ENCODE measurements around the gene LST1. TPM values are rescaled to one million over a fixed set of nuclear protein-coding genes. Genes with fewer than 3 reads are reported as not detected.

Gene LST1
- total RNA-seq = not detected in 2 replicates

DNA sequence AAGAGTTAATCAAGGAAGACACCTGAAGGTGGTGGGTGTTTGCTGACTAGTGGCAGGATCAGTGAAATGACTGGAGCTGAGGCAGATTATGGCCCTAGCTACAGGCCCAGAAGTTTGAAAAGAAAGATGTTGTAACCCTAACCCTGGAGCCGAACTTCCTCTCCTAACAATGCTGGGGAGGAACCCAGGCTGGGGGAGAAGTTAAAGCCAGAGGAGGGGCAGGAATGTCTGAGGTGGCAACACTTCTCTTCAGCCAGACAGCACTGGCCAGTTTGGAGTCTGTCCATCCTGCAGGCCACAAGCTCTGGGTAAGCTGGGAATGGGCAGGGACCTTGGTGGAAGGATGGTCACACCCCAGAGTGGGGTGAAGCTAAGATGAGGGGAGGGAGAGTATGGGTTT lies at the start of gene LST1:
Gene LST1 (plus strand): TSS at position 270 of the 400 bp plus-strand sequence. CDS start 1,023 bp downstream, outside the sequence.

DNA sequence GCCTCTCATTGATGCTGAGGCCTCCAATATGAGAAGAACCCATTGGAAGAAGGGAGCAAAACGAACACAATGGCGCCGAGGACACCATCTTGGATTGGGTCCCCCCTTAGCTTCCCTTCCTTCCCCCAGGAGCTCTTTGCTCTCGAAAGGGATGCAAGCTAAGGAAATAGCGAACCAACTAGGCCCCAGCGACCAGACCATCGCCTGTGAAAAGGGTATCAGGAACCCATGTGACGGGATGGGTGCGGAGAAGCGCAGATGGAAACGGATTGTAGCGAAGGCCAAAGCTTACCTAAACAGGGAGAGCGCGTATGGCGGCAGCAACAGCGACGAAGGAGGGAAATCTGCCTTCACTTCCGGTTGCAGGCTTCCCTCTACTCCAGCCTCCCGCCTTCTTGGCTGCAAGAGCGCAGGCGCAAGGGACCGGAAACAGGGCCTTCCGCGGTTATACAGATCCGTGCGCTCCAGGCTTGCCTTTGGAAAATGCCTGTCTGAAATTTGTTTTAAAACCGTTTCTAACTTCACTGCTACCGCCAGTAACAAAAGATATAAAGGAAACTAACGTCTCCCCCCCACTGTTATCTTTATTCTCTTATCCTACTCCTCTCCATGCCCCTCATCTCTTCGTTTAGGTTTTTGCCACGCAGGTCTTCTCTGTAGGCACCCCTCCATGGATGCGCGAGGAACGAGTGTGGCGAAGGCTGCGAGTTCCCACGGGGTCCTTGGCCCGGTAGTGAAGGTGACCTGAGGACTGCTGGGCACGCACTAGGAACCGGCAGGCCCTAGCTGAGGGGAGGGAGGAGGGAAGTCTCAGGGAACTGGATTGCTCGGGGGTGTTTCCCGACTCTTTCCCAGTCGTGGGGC lies 44.2 kb upstream of the LST1 start, which contains the start of gene DDX39B:
Gene DDX39B (minus strand): TSS at position 346 of the 864 bp plus-strand sequence. CDS start 1,471 bp downstream, outside the sequence.

DNA sequence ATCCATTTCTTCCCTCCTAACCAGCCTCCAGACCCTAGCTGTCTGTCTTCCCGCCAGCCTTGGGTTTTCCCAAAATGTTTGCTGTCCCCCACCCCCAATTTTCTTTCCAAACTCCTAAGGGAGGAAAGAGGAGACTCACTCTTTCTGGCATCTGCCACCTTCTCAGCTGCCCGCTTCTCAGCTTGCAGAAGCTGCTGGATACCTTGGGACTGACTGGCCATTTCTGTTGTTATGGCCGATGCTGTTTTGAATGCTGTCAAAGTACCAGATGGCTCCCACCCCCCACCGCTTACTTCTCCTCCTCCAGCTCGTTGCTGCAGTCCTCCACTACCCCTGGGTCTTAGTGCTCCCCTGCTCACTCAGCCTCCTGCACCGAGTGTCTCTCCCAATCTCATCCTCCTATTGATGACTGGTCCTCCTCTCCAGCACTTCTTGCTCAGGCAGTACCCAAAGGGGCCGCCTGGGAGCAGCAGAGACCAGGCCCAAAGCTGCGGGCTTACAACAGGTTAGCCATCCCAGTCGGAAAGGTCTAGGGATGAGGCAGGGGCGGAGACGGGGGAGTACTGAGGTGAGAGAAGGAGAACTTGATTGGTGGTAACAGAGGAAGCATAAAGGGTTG lies 39.6 kb upstream of the LST1 start, which contains the start of gene ATP6V1G2:
Gene ATP6V1G2 (minus strand): TSS at position 270 of the 619 bp plus-strand sequence. CDS start 49 bp downstream, at position 221.

DNA sequence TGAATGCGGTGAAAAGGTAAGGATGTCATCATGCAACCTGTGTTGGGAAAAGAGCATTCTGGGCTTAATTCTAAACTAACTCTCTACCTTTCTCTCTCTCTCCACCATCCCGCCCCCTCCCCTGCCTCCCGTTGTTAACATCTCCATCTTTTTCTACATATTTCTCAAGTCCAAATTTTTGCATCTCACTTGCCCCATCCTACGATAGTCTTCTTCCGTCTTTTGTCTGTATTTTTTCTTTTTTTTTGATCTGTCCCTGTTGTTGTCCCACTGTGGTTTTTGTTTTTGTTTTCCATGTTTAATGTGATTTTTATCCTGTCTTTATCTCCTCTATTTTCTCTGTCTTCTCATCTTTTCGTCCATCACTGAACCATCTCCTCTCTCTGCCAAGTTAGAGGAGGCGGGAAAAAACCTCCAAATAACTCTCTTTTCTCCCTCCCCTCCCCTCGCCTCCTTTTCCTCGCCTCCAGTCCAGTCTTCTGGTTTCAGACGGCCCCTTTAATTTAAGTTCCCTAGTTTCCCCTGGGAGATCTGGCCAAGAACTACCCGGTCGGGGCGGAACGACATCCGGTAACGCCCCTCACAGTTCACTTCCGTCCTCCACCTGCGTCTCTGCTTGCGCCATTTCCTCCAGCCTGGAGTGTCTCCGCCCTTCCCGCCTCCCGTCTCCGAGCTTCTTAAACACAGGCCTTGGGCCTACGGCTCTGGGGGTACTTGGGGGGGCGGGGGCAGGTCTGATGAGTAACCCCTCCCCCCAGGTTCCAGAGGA lies 38.9 kb upstream of the LST1 start, which contains the start of gene NFKBIL1:
Gene NFKBIL1 (plus strand): TSS at position 651 of the 769 bp plus-strand sequence. CDS start 87 bp downstream, at position 738.

DNA sequence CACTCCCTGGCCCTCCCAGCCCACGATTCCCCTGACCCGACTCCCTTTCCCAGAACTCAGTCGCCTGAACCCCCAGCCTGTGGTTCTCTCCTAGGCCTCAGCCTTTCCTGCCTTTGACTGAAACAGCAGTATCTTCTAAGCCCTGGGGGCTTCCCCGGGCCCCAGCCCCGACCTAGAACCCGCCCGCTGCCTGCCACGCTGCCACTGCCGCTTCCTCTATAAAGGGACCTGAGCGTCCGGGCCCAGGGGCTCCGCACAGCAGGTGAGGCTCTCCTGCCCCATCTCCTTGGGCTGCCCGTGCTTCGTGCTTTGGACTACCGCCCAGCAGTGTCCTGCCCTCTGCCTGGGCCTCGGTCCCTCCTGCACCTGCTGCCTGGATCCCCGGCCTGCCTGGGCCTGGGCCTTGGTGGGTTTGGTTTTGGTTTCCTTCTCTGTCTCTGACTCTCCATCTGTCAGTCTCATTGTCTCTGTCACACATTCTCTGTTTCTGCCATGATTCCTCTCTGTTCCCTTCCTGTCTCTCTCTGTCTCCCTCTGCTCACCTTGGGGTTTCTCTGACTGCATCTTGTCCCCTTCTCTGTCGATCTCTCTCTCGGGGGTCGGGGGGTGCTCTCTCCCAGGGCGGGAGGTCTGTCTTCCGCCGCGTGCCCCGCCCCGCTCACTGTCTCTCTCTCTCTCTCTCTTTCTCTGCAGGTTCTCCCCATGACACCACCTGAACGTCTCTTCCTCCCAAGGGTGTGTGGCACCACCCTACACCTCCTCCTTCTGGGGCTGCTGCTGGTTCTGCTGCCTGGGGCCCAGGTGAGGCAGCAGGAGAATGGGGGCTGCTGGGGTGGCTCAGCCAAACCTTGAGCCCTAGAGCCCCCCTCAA lies 13.8 kb upstream of the LST1 start, which contains the start of gene LTA:
Gene LTA (plus strand): TSS at position 249 of the 871 bp plus-strand sequence. CDS start 454 bp downstream, at position 703.

DNA sequence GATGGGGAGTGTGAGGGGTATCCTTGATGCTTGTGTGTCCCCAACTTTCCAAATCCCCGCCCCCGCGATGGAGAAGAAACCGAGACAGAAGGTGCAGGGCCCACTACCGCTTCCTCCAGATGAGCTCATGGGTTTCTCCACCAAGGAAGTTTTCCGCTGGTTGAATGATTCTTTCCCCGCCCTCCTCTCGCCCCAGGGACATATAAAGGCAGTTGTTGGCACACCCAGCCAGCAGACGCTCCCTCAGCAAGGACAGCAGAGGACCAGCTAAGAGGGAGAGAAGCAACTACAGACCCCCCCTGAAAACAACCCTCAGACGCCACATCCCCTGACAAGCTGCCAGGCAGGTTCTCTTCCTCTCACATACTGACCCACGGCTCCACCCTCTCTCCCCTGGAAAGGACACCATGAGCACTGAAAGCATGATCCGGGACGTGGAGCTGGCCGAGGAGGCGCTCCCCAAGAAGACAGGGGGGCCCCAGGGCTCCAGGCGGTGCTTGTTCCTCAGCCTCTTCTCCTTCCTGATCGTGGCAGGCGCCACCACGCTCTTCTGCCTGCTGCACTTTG lies 10.7 kb upstream of the LST1 start, which contains the start of gene TNF:
Gene TNF (plus strand): TSS at position 231 of the 567 bp plus-strand sequence. CDS start 177 bp downstream, at position 408.

DNA sequence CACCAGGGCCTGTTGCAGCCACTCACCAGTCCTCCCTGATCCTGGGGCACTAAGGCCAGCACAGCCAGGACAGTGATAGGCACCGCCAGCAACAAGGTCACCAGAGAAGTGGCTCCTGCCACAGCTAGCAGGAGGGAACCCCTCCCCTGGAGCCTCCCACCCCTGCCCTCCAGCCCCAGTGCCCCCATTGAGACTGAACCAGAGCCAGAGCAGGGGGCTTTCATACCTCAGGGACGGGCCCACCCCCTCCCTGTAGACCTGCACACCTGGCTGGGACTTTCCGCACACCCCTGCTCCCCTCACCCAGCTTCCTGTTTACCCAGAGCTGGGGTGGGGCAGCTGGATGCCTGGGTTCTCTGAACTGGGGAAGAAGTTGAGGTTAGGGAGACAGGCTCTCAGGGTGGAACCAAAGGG lies 3.8 kb upstream of the LST1 start, which contains the start of gene LTB:
Gene LTB (minus strand): TSS at position 195 of the 414 bp plus-strand sequence. CDS start 7 bp downstream, at position 188.

DNA sequence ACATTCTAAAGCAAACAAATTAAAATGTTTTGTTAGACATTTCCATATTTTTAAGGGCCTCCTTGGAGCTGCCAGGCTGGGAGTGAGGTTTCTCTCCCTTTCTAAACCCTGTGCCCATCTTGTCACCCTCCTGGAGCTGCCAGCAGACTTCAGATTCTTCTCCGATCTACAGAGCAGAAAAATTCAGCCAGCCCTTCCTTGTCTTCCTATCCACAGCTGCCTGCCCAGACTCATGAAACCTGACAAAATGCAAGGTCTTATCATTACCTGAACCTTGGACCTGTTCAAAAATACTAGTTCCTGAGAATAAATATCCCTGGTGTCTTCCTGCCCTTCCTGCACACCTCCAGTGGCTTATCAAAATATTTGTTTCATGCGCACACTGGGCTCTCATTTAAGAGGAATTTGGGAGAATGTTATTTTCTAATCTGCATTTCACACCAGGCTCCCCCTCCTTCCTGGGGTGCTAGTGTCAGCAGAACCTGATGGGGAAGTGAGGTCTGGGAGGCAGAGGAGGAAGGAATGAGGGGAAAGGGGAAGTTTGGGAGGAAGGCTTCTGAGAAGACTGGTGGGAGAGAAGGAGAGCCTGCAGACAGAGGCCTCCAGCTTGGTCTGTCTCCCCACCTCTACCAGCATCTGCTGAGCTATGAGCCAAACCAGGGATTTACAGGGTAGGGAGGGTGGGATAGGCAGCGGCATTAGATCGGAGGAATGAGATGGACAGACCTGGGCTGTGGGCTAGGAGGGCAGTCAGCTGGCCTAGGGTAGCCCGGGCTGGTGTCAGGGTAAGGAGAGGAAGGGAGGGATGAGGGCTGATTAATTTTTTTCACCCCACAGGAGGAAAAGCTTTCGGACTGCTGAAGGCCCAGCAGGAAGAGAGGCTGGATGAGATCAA lies 28.9 kb downstream of the LST1 start, which contains the start of gene AIF1:
Gene AIF1 (plus strand): TSS at position 551 of the 895 bp plus-strand sequence. CDS start 96 bp downstream, at position 647.

DNA sequence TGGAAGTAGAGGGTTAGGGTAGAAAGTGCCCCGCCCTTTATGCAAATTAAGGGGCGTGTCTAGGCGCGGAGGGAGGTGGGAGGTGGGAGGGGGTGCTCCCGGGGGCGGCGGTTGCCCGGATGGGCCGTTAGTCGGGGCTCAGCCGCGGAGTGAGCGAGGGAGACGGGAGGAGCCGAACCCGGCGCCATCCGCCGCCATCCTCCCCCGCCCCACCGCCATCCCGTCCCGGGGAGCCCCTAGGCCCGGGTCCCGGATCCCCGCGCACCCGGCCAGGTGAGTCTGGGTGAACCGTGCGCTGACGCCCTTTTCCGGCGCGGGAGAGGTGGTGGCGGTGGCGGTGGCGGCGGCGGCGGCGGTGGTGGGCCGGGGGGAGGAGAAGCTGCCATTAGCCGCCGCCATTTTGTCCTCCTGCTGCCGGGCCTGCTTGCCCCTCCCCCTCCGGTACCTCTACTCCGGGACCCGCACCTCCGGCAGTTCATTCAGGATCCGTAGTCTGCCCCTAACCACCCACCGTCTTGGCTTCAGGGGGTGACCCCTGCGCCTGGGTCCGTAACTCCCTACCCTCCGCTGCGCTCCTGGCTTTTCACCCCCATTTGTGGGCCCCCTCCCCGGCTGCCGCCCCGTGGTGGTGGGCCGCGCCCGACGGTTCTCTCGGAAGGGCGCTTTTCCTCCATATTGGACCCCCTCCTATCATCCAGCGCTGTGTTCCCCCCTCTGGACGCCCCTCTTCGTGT lies 34.7 kb downstream of the LST1 start, which contains the start of gene PRRC2A:
Gene PRRC2A (plus strand): TSS at position 130 of the 734 bp plus-strand sequence. CDS start 2,075 bp downstream, outside the sequence.

Other genes starting within 250 kb of the LST1 start
- gene HLA-B, start 229.1 kb upstream of the LST1 start, total RNA-seq = 116 and 206 TPM in 2 replicates
- 45.1 and 62.3 TPM in 2 replicates for gene MICA, start 182.7 kb upstream of the LST1 start, total RNA-seq
- gene MICB, start 88.1 kb upstream of the LST1 start, total RNA-seq = 9.0 and 20.7 TPM in 2 replicates
- not detected in 2 replicates for gene MCCD1, start 57.3 kb upstream of the LST1 start, total RNA-seq
- 156 and 555 TPM in 2 replicates for gene DDX39B, start 44.3 kb upstream of the LST1 start, total RNA-seq
- gene ATP6V1G2, start 39.7 kb upstream of the LST1 start, total RNA-seq = 1.2 and 5.1 TPM in 2 replicates
- gene NFKBIL1, start 38.7 kb upstream of the LST1 start, total RNA-seq = 19.7 and 32.7 TPM in 2 replicates
- not detected in 2 replicates for gene LTA, start 14.0 kb upstream of the LST1 start, total RNA-seq
- gene TNF, start 10.7 kb upstream of the LST1 start, total RNA-seq = not detected in 2 replicates
- 0.28 TPM in 1 of 2 replicates, not detected in the other for gene LTB, start 3.9 kb upstream of the LST1 start, total RNA-seq
- not detected in 2 replicates for gene NCR3, start 6.7 kb downstream of the LST1 start, total RNA-seq
- not detected in 2 replicates for gene AIF1, start 29.0 kb downstream of the LST1 start, total RNA-seq
- 19.7 and 31.1 TPM in 2 replicates for gene PRRC2A, start 34.4 kb downstream of the LST1 start, total RNA-seq
- gene BAG6, start 66.4 kb downstream of the LST1 start, total RNA-seq = 90.5 and 111 TPM in 2 replicates
- gene APOM, start 69.6 kb downstream of the LST1 start, total RNA-seq = 0.28 and 1.2 TPM in 2 replicates
- gene C6orf47, start 74.5 kb downstream of the LST1 start, total RNA-seq = 21.9 and 23.4 TPM in 2 replicates
- 14.1 and 22.2 TPM in 2 replicates for gene GPANK1, start 78.7 kb downstream of the LST1 start, total RNA-seq
- gene CSNK2B, start 79.8 kb downstream of the LST1 start, total RNA-seq = 93.0 and 140 TPM in 2 replicates
- gene LY6G5B, start 83.7 kb downstream of the LST1 start, total RNA-seq = 2.0 and 2.3 TPM in 2 replicates
- 0.38 and 1.7 TPM in 2 replicates for gene LY6G5C, start 94.8 kb downstream of the LST1 start, total RNA-seq
- gene ABHD16A, start 117.0 kb downstream of the LST1 start, total RNA-seq = 47.1 and 56.7 TPM in 2 replicates
- gene LY6G6F, start 120.6 kb downstream of the LST1 start, total RNA-seq = not detected in 2 replicates
- gene LY6G6D, start 129.1 kb downstream of the LST1 start, total RNA-seq = not detected in 2 replicates
- gene LY6G6C, start 135.5 kb downstream of the LST1 start, total RNA-seq = under 0.01 TPM in 1 of 2 replicates, not detected in the other
- 0.28 TPM in 1 of 2 replicates, not detected in the other for gene MPIG6B, start 137.1 kb downstream of the LST1 start, total RNA-seq
- 58.1 and 70.5 TPM in 2 replicates for gene DDAH2, start 143.0 kb downstream of the LST1 start, total RNA-seq
- gene CLIC1, start 150.3 kb downstream of the LST1 start, total RNA-seq = 711 and 1,283 TPM in 2 replicates
- gene MSH5, start 153.7 kb downstream of the LST1 start, total RNA-seq = 4.4 and 5.4 TPM in 2 replicates
- gene SAPCD1, start 176.4 kb downstream of the LST1 start, total RNA-seq = 0.19 and 0.85 TPM in 2 replicates
- gene VWA7, start 191.1 kb downstream of the LST1 start, total RNA-seq = under 0.01 TPM in 1 of 2 replicates, not detected in the other
- 32.4 and 91.3 TPM in 2 replicates for gene VARS1, start 209.5 kb downstream of the LST1 start, total RNA-seq
- gene LSM2, start 220.7 kb downstream of the LST1 start, total RNA-seq = 18.0 and 46.2 TPM in 2 replicates
- gene HSPA1L, start 229.0 kb downstream of the LST1 start, total RNA-seq = 1.3 and 2.8 TPM in 2 replicates
- gene HSPA1A, start 229.3 kb downstream of the LST1 start, total RNA-seq = 87.9 and 192 TPM in 2 replicates
- 119 and 235 TPM in 2 replicates for gene HSPA1B, start 241.5 kb downstream of the LST1 start, total RNA-seq

Data from regular cardiac myocyte (primary cell).